Measurements from ENCODE around the gene CDK14.
A peak's percentile ranks its signal among the peaks of the same experiment; 100 is the strongest.

Gene CDK14

GRCh38 chr7:90736968-90737939 is 141.1 kb downstream of the CDK14 start:
- no peaks in the 10 kb centered on the region for H3K27me3 ChIP-seq (ENCODE audit: low read depth, low read length)
- H3K4me3 ChIP-seq (ENCODE audit: low read length), result peak overlapping the region; percentile 28; the same call in 1 of the 2 replicates
- H2AFZ ChIP-seq (ENCODE audit: low read depth, low read length), result peak overlapping the region; percentile 8; the same call in 1 of the 2 replicates
- H4K20me1 ChIP-seq (ENCODE audit: insufficient read depth, low read length), result no peaks in the 10 kb centered on the region
- peaks cover 29% of the 10 kb centered on the region for H3K4me1 ChIP-seq (ENCODE audit: low read length)
- peak overlapping the region; percentile 28; the same call in 1 of the 2 replicates for H3K9ac ChIP-seq (ENCODE audit: low read length)
- no peaks in the 10 kb centered on the region for H3K79me2 ChIP-seq (ENCODE audit: low read length)
- peaks cover 9% of the 10 kb centered on the region for H3K36me3 ChIP-seq (replicated peaks; ENCODE audit: low read depth, low read length)
- H3K27ac ChIP-seq (ENCODE audit: low read length), result peak overlapping the region; percentile 43
- 0 out of 2 replicates have a peak, but pooled peaks cover 3% of the 10 kb centered on the region for H3K9me3 ChIP-seq (ENCODE audit: insufficient read depth, low read length)
- no peak for TF ChIP-seq EZH2phosphoT487 (IDR thresholded peaks at IDR 0.05; ENCODE audit: low read depth)
- TF ChIP-seq CTCF (IDR thresholded peaks at IDR 0.05; ENCODE audit: low read depth, low read length), result no peak
- peak overlapping the region; percentile 69 for H3K4me2 ChIP-seq (ENCODE audit: low read length)

- H3K79me2 ChIP-seq (ENCODE audit: low read length), result no peaks in the 10 kb centered on the region
- H3K9me3 ChIP-seq (ENCODE audit: insufficient read depth, low read length), result 0 out of 2 replicates have a peak, but pooled peaks cover 3% of the 10 kb centered on the region
- no peak overlapping the region for H3K4me3 ChIP-seq (ENCODE audit: low read length)
- no peak overlapping the region for H3K27ac ChIP-seq (ENCODE audit: low read length)
- H4K20me1 ChIP-seq (ENCODE audit: insufficient read depth, low read length), result no peaks in the 10 kb centered on the region
- H3K27me3 ChIP-seq (ENCODE audit: low read depth, low read length), result no peaks in the 10 kb centered on the region
- H2AFZ ChIP-seq (ENCODE audit: low read depth, low read length), result no peak overlapping the region
- no peak overlapping the region for H3K9ac ChIP-seq (ENCODE audit: low read length)
- H3K36me3 ChIP-seq (replicated peaks; ENCODE audit: low read depth, low read length), result peaks cover 9% of the 10 kb centered on the region
- no peak for TF ChIP-seq CTCF (IDR thresholded peaks at IDR 0.05; ENCODE audit: low read depth, low read length)
- TF ChIP-seq EZH2phosphoT487 (IDR thresholded peaks at IDR 0.05; ENCODE audit: low read depth), result no peak
- peaks cover 29% of the 10 kb centered on the region for H3K4me1 ChIP-seq (ENCODE audit: low read length)
- H3K4me2 ChIP-seq (ENCODE audit: low read length), result no peak overlapping the region
Measured at GRCh38 chr7:90738249-90738648, 142.1 kb downstream of the CDK14 start.

DNA sequence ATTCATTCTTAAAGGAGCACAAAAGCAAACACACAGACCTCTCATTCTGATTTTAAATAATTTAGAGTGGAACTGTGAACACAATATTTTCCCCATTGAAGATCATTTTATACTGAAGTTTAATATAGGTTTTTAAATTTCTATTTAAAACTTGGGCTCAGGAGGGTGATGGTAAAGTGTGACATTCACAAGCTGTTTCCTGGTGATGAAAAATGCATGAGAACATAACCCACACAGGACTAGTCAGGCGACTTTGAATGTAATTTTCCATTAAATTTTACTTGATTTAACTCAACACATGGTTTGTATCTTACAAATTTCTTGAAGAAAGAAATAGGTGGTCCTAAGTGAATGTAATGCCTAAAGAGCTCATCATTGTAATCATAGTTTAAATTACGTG is 143.6 kb downstream of the CDK14 start:
- no peak overlapping the region for H3K4me2 ChIP-seq (ENCODE audit: low read length)
- H3K9ac ChIP-seq (ENCODE audit: low read length), result no peak overlapping the region
- no peak overlapping the region for H3K27ac ChIP-seq (ENCODE audit: low read length)

More for the DNA sequence above, 143.6 kb downstream of the CDK14 start:
- no peak overlapping the region for H2AFZ ChIP-seq (ENCODE audit: low read depth, low read length)
- 0 out of 2 replicates have a peak, but pooled peaks cover 3% of the 10 kb centered on the region for H3K9me3 ChIP-seq (ENCODE audit: insufficient read depth, low read length)
- peaks cover 29% of the 10 kb centered on the region for H3K4me1 ChIP-seq (ENCODE audit: low read length)
- H3K79me2 ChIP-seq (ENCODE audit: low read length), result no peaks in the 10 kb centered on the region
- peaks cover 9% of the 10 kb centered on the region for H3K36me3 ChIP-seq (replicated peaks; ENCODE audit: low read depth, low read length)
- TF ChIP-seq CTCF (IDR thresholded peaks at IDR 0.05; ENCODE audit: low read depth, low read length) (no peak), EZH2phosphoT487 (IDR thresholded peaks at IDR 0.05; ENCODE audit: low read depth) (no peak)
- no peaks in the 10 kb centered on the region for H4K20me1 ChIP-seq (ENCODE audit: insufficient read depth, low read length)
- H3K27me3 ChIP-seq (ENCODE audit: low read depth, low read length), result no peaks in the 10 kb centered on the region
- no peak overlapping the region for H3K4me3 ChIP-seq (ENCODE audit: low read length)

Data from OCI-LY3 (cell line).